SK-N-SH treated with all-trans-retinoic acid at 6 μM for 48 hours (cell line): ENCODE results near the gene ESRP2.

Experiments used
- ATAC-seq: fragments of 200-7000 bp; cut with Tn5 transposase; 3 replicates; pipeline ENCODE4 v1.9.1; 2020; ENCODE audit warnings: mild to moderate bottlenecking, moderate library complexity
- ARNTL ChIP-seq: fragments of 450-650 bp; formaldehyde crosslinking; IDR thresholded peaks from 2 replicates; pipeline ENCODE4 v1.5.0; 2020; ENCODE audit warnings: low read depth, mild to moderate bottlenecking, moderate library complexity, borderline replicate concordance
- BACH2 ChIP-seq: fragments of 250-450 bp; sonication (Bioruptor Pico); IDR thresholded peaks from 2 replicates; pipeline ENCODE4 v1.9.0; 2021; ENCODE audit warnings: mild to moderate bottlenecking, borderline replicate concordance
- CSDC2 ChIP-seq: fragments of 250-450 bp; sonication (Bioruptor Pico); IDR thresholded peaks from 2 replicates; pipeline ENCODE4 v1.5.0; 2020; ENCODE audit warnings: mild to moderate bottlenecking, moderate library complexity
- ESRRG ChIP-seq: fragments of 250-450 bp; sonication (Bioruptor Pico); IDR thresholded peaks from 2 replicates; pipeline ENCODE4 v1.6.1; 2021; ENCODE audit warnings: mild to moderate bottlenecking
- GLIS3 ChIP-seq: fragments of 250-450 bp; sonication (Bioruptor Pico); IDR thresholded peaks from 2 replicates; pipeline ENCODE4 v1.5.0; 2020; ENCODE audit warnings: mild to moderate bottlenecking, moderate library complexity
- ISL1 ChIP-seq: fragments of 250-450 bp; sonication (Bioruptor Pico); IDR thresholded peaks from 2 replicates; pipeline ENCODE4 v2.1.2; 2022; ENCODE audit warnings: mild to moderate bottlenecking, moderate library complexity
- OSR1 ChIP-seq: fragments of 250-450 bp; sonication (Bioruptor Pico); IDR thresholded peaks from 2 replicates; pipeline ENCODE4 v1.8.0; 2022; ENCODE audit warnings: moderate library complexity, mild to moderate bottlenecking, inconsistent platforms
- PPARA ChIP-seq: fragments of 250-450 bp; sonication (Bioruptor Pico); IDR thresholded peaks from 2 replicates; pipeline ENCODE4 v1.5.0; 2020; ENCODE audit warnings: mild to moderate bottlenecking, borderline replicate concordance
- RARB ChIP-seq: fragments of 250-450 bp; sonication (Bioruptor Pico); IDR thresholded peaks from 2 replicates; pipeline ENCODE4 v1.8.0; 2021; ENCODE audit warnings: mild to moderate bottlenecking, moderate library complexity
- SNAI2 ChIP-seq: fragments of 250-450 bp; sonication (Bioruptor Pico); IDR thresholded peaks from 2 replicates; pipeline ENCODE4 v1.5.0; 2020; ENCODE audit warnings: mild to moderate bottlenecking, moderate library complexity
- TCF4 ChIP-seq: fragments of 250-450 bp; sonication (Bioruptor Pico); IDR thresholded peaks from 2 replicates; pipeline ENCODE4 v1.8.0; 2021; ENCODE audit warnings: mild to moderate bottlenecking, moderate library complexity, borderline replicate concordance
- TOX ChIP-seq: fragments of 250-450 bp; sonication (Bioruptor Pico); IDR thresholded peaks from 2 replicates; pipeline ENCODE4 v1.8.0; 2021; ENCODE audit warnings: mild to moderate bottlenecking, moderate library complexity, borderline replicate concordance
- ZC3H10 ChIP-seq: fragments of 250-450 bp; sonication (Bioruptor Pico); IDR thresholded peaks from 2 replicates; pipeline ENCODE4 v1.5.1; 2021; ENCODE audit warnings: mild to moderate bottlenecking, moderate library complexity
- ZFP3 ChIP-seq: fragments of 250-450 bp; sonication (Bioruptor Pico); IDR thresholded peaks from 2 replicates; pipeline ENCODE4 v1.5.0; 2020; ENCODE audit warnings: mild to moderate bottlenecking, moderate library complexity
- ZFP30 ChIP-seq: fragments of 450-650 bp; formaldehyde crosslinking; IDR thresholded peaks from 2 replicates; pipeline ENCODE4 v1.5.0; 2022; ENCODE audit warnings: mild to moderate bottlenecking, moderate library complexity
- ZNF565 ChIP-seq: fragments of 450-650 bp; formaldehyde crosslinking; conservative IDR thresholded peaks from 2 replicates; pipeline ENCODE4 v1.5.0; 2020; ENCODE audit warnings: low read depth, mild to moderate bottlenecking, moderate library complexity
- ZNF70 ChIP-seq: fragments of 450-650 bp; formaldehyde crosslinking; IDR thresholded peaks from 2 replicates; pipeline ENCODE4 v1.5.0; 2020; ENCODE audit warnings: mild to moderate bottlenecking, moderate library complexity
- ZNF8 ChIP-seq: fragments of 450-650 bp; formaldehyde crosslinking; IDR thresholded peaks from 2 replicates; pipeline ENCODE4 v1.5.0; 2020; ENCODE audit warnings: mild to moderate bottlenecking, moderate library complexity
- TF ChIP-seq, protein P1 (sequence below): fragments of 250-450 bp; sonication (Bioruptor Pico); IDR thresholded peaks from 2 replicates; pipeline ENCODE4 v1.8.0; 2021; ENCODE audit warnings: low read depth, mild to moderate bottlenecking, moderate library complexity, borderline replicate concordance
- TF ChIP-seq, protein P2 (sequence below): fragments of 250-450 bp; sonication (Bioruptor Pico); IDR thresholded peaks from 2 replicates; pipeline ENCODE4 v1.5.1; 2021; ENCODE audit warnings: mild to moderate bottlenecking, moderate library complexity
- TF ChIP-seq, protein P3 (sequence below): fragments of 250-450 bp; sonication (Bioruptor Pico); IDR thresholded peaks from 2 replicates; pipeline ENCODE4 v1.5.1; 2020; ENCODE audit warnings: low read depth, mild to moderate bottlenecking, moderate library complexity
- TF ChIP-seq, protein P4 (sequence below): fragments of 250-450 bp; sonication (Bioruptor Pico); IDR thresholded peaks from 2 replicates; pipeline ENCODE4 v1.8.0; 2020; ENCODE audit warnings: mild to moderate bottlenecking, moderate library complexity, borderline replicate concordance

The ESRP2 gene

DNA sequence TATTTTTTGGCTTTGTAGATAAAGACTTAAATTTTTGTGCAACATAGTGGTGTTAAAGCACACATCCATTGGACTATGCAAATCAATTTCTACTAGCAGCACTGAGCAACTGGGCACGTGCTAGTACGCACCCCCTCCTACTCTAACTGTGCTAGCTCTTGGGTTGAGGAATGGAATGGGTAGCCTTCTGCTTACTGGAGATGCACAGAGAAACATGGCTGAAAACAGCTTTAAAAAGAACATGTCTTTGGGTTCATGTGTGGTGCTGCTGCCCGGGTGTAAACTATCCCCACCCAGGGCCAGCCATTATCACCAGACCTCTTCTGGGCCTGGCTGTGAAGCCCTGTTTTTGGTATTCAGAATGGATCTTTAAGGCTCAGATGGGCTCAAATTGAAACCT lies 7.3 kb downstream of the ESRP2 start:
- no peak for ATAC-seq
- no peak for TF ChIP-seq OSR1
- no peak for TF ChIP-seq PPARA (CRISPR knock-in tag)
- TF ChIP-seq SNAI2 (CRISPR knock-in tag) = no peak
- TF ChIP-seq GLIS3 = no peak
- no peak for TF ChIP-seq ZNF70 (CRISPR knock-in tag)
- no peak for TF ChIP-seq ZFP3 (CRISPR knock-in tag)
- TF ChIP-seq ZNF565 (CRISPR knock-in tag) = no peak
- no peak for TF ChIP-seq ARNTL (CRISPR knock-in tag)
- TF ChIP-seq TCF4 = no peak
- TF ChIP-seq CSDC2 = no peak
- TF ChIP-seq, protein P1, sequence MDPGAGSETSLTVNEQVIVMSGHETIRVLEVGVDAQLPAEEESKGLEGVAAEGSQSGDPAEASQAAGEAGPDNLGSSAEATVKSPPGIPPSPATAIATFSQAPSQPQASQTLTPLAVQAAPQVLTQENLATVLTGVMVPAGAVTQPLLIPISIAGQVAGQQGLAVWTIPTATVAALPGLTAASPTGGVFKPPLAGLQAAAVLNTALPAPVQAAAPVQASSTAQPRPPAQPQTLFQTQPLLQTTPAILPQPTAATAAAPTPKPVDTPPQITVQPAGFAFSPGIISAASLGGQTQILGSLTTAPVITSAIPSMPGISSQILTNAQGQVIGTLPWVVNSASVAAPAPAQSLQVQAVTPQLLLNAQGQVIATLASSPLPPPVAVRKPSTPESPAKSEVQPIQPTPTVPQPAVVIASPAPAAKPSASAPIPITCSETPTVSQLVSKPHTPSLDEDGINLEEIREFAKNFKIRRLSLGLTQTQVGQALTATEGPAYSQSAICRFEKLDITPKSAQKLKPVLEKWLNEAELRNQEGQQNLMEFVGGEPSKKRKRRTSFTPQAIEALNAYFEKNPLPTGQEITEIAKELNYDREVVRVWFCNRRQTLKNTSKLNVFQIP (CRISPR knock-in tag) = no peak
- TF ChIP-seq, protein P2, sequence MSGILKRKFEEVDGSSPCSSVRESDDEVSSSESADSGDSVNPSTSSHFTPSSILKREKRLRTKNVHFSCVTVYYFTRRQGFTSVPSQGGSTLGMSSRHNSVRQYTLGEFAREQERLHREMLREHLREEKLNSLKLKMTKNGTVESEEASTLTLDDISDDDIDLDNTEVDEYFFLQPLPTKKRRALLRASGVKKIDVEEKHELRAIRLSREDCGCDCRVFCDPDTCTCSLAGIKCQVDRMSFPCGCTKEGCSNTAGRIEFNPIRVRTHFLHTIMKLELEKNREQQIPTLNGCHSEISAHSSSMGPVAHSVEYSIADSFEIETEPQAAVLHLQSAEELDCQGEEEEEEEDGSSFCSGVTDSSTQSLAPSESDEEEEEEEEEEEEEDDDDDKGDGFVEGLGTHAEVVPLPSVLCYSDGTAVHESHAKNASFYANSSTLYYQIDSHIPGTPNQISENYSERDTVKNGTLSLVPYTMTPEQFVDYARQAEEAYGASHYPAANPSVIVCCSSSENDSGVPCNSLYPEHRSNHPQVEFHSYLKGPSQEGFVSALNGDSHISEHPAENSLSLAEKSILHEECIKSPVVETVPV = no peak
- no peak for TF ChIP-seq ZC3H10 (CRISPR knock-in tag)
- no peak for TF ChIP-seq ESRRG (CRISPR knock-in tag)
- TF ChIP-seq BACH2 (CRISPR knock-in tag) = no peak
- TF ChIP-seq TOX (CRISPR knock-in tag) = no peak
- TF ChIP-seq ISL1 (CRISPR knock-in tag) = no peak
- no peak for TF ChIP-seq RARB (CRISPR knock-in tag)

DNA sequence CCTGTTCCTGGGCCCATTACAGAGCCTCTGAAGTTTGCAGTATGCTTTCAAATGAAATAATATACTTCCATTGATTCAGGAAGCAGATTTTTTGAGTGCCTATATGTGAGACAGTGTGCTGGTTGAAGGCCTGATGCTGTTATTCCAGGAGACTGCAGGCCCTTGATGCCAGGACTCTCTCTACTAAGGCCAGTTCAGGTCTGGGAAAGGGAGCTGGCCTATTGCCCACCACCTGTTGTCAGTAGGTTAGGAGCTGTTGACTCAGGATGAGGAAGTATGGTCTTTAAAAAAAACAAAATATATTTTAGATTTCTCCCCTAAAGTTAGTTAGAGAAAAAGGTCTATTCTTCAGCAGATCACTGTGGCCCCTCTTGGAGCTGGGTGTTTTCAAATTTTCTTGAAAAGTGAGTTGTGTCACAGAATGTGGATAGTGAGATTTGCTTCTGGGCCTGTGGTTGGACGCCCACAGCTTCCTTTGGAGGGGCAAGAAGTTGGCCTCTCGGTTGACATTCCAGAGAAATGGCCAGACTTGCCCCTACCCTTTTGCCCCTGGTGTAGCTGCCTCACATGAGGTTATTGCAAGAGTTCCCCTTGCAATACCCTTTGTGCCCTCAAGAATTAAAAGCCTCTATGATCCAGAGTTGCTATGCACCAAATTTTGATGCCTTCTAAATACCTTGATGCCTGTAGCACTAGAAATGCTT lies 7.9 kb downstream of the ESRP2 start:
- TF ChIP-seq ZFP3 (CRISPR knock-in tag) (no peak), TOX (CRISPR knock-in tag) (no peak), OSR1 (no peak), ZNF565 (CRISPR knock-in tag) (no peak), GLIS3 (no peak), ISL1 (CRISPR knock-in tag) (no peak), PPARA (CRISPR knock-in tag) (no peak), BACH2 (CRISPR knock-in tag) (no peak), ZC3H10 (CRISPR knock-in tag) (no peak), ZNF8 (no peak), ESRRG (CRISPR knock-in tag) (no peak), ZNF70 (CRISPR knock-in tag) (no peak), ZFP30 (CRISPR knock-in tag) (no peak), ARNTL (CRISPR knock-in tag) (no peak), CSDC2 (no peak), RARB (CRISPR knock-in tag) (no peak)
- TF ChIP-seq, protein P2 = no peak
- TF ChIP-seq, protein P3, sequence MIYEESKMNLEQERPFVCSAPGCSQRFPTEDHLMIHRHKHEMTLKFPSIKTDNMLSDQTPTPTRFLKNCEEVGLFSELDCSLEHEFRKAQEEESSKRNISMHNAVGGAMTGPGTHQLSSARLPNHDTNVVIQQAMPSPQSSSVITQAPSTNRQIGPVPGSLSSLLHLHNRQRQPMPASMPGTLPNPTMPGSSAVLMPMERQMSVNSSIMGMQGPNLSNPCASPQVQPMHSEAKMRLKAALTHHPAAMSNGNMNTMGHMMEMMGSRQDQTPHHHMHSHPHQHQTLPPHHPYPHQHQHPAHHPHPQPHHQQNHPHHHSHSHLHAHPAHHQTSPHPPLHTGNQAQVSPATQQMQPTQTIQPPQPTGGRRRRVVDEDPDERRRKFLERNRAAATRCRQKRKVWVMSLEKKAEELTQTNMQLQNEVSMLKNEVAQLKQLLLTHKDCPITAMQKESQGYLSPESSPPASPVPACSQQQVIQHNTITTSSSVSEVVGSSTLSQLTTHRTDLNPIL = no peak
- TF ChIP-seq, protein P1 (CRISPR knock-in tag) = no peak
- TF ChIP-seq, protein P4, sequence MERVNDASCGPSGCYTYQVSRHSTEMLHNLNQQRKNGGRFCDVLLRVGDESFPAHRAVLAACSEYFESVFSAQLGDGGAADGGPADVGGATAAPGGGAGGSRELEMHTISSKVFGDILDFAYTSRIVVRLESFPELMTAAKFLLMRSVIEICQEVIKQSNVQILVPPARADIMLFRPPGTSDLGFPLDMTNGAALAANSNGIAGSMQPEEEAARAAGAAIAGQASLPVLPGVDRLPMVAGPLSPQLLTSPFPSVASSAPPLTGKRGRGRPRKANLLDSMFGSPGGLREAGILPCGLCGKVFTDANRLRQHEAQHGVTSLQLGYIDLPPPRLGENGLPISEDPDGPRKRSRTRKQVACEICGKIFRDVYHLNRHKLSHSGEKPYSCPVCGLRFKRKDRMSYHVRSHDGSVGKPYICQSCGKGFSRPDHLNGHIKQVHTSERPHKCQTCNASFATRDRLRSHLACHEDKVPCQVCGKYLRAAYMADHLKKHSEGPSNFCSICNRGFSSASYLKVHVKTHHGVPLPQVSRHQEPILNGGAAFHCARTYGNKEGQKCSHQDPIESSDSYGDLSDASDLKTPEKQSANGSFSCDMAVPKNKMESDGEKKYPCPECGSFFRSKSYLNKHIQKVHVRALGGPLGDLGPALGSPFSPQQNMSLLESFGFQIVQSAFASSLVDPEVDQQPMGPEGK (CRISPR knock-in tag) = no peak
- no peak for ATAC-seq
